Lower leg skin (tissue), 3 donors: Measurements from ENCODE around the gene NES.

Experiments used
- CTCF ChIP-seq, 3 donors: fragments of 450-650 bp; IDR thresholded peaks; one replicate each; pipeline ENCODE4 v1.5.1; 2016; ENCODE audit warnings: antibody characterized with exemption in 3 of 3, mild to moderate bottlenecking in 3 of 3, moderate library complexity in 2 of 3
- POLR2A ChIP-seq, 2 donors: fragments of 450-650 bp; IDR thresholded peaks; one replicate each; pipeline ENCODE4 v1.6.1; 2016 to 2017; ENCODE audit warnings: antibody characterized with exemption in 2 of 2, mild to moderate bottlenecking in 1 of 2, moderate library complexity in 1 of 2

- no peak for TF ChIP-seq CTCF (IDR thresholded peaks at IDR 0.05)
- TF ChIP-seq POLR2A (IDR thresholded peaks at IDR 0.05), result no peak
Observed at GRCh38 chr1:156690675-156691036, 13.4 kb upstream of the NES start.
